GM18517 (cell line): ENCODE results near the gene VARS1.

Source experiments
- ATAC-seq: cut with Tn5 transposase; IDR thresholded peaks from one replicate; pipeline ENCODE4 v1.9.1; 2021; ENCODE audit warnings: mild to moderate bottlenecking, moderate library complexity; ENCODE audit not compliant: unreplicated experiment

Gene VARS1

GRCh38 chr6:31775633-31776484 is 19.7 kb downstream of the VARS1 start:
- no peak for ATAC-seq

- no peak for ATAC-seq
Observed at GRCh38 chr6:31775184-31775583, 20.4 kb downstream of the VARS1 start.

- ATAC-seq, result no peak
Observed at GRCh38 chr6:31771992-31772358, 23.6 kb downstream of the VARS1 start.

GRCh38 chr6:31770860-31771259 is 24.7 kb downstream of the VARS1 start:
- no peak for ATAC-seq

GRCh38 chr6:31769684-31770371 is 25.7 kb downstream of the VARS1 start:
- ATAC-seq, result no peak

- no peak for ATAC-seq
Observed at GRCh38 chr6:31768363-31769257, 26.9 kb downstream of the VARS1 start.

DNA sequence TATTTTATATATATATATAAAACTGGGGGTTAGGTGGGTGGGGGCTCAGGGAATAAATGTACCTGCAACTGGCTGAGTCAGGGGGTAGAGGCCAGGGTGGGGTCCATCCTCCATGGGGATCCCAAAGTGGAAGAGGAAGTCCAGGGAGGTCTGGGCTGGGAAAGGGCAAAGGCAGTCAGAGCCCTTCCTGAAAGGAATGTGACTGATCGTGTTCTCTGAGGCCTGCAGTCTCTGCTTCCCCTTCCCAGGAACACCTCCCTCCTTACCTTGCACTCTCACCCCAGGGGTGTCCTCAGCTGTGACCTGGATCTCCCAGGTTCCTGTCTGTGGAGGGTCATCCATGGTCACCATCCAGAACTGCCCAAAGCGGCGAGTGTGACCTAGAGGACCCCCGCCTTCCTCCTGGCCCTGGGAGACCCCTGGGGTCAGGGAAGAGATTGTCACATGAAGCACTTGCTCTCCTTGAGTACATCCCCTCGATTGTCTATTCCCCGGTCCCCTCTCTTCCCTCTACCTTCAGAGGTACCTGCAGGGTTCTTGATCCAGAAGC is 28.4 kb downstream of the VARS1 start:
- ATAC-seq, result no peak

DNA sequence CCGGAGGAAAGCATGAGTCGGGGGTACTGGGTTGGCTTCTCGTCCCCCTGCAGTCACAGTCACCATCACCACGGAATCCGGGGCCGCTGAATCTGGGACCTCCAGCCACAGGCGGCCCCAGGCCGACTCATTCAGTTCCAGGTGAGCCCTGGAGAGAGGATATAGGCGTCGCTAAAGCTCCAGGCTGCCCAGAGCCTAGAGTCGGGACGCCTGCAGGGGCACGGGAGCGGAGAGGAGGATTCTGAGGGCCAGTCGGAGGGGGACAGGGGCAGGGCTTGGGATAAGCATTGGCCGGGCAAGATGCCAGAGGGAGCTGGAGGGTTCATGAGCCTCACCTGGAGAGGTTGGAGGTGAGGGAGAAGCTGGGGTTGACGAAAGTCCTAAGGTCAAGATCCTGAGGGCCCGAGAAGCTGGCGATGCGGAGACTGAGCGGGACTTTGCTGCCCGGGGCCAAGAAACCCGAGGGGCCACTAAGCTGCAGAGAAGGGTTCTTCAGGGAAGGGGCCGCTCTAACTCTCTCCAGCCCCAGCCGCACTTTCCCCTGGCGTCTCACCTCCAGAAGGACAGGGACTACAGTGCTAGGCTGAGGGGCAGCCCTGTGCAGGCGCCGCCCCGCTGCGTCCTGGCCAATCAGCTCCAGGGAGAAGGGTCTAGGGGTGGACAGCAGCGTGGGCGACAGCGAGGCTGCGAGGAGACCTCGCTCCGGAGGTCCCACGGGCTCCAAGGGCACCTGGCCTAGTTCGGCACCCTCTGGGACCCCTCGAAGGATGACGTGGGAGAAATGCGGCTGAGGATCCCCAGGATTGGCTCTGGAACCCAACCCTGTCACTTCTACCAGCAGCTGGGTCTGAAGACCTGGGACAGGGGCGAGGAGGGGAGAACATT is 29.4 kb downstream of the VARS1 start:
- no peak for ATAC-seq

DNA sequence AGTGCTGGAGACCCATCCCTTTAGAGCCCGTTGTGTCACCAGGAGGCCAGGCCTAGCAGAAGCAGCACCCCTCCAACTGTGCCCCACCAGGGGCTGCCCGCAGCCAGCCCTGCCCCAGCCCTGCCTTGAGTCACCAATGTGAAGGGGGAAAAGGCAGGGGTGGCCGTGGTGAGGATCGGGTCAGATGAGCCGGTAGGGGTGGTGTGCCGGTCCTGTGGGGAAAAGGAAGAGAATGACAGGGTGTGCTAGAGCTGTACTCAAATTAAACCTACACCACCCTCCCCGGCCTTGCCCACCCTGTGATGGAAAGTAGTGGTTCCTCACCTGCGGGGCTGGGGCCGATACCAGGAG is 30.0 kb downstream of the VARS1 start:
- no peak for ATAC-seq

- no peak for ATAC-seq
Observed at GRCh38 chr6:31764198-31764597, 31.4 kb downstream of the VARS1 start.

DNA sequence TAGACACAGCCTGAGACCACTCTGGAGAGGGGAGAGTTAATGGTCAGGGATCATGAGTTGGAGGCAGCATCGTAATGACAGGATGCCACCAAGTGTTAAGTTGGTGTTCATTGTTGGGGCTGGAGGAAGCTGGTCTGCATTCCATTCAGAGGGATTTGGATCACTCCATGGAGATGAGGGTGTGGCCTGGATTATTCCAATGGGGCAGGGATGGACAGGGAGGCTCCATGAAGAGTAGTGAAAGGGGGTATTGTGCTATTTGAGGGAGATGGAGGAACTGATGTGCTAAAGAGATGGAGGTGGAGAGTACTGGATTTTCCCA is 32.0 kb downstream of the VARS1 start:
- ATAC-seq, result no peak

DNA sequence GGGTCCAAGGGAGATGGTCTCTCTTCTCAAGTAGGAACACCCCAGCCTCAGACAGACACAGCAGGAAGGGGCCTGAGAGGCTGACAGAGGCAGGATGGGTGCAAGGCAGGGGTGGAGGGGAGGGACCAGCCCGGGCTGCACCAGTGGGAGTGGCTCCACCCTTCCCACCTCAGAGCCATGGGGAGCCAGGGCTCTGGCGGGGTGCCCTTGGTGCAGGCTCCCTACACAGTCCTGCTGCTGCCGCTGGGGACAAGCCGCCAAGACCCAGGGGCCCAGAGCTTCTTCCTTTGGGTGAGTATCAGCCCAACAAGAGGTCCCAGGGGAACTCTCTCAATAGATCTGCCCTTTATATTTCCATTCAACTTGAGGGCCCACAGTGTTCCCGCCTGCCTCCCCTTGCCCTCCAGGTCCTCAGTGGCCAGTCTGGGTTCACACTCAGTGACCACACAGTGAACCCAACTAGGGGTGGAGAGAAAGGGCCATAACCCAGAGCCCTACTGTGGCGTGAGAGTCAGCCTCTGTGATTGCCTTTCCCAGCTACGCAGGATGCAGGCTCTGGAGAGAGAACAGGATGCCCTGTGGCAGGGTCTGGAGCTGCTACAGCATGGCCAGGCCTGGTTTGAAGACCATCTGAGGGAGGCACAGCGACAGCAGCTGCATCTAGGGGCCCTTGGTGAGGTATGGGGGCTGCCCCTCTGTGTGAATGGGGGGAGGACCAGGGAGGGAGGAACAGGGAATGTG is 32.5 kb downstream of the VARS1 start:
- no peak for ATAC-seq

DNA sequence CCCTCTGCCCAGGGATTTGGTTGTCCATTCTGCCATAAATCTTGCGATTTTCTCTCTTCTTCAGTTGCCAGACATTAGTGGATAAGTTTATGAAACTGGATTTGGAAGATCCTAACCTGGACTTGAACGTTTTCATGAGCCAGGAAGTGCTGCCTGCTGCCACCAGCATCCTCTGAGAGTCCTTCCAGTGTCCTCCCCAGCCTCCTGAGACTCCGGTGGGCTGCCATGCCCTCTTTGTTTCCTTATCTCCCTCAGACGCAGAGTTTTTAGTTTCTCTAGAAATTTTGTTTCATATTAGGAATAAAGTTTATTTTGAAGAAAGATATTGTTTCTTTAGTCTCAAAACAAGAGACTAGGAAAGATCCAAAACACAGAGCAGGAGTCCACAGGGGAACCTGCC is 33.2 kb downstream of the VARS1 start, which contains the start of gene SAPCD1:
Gene SAPCD1, plus strand, starts transcription at position 301 of the 400 bp plus-strand sequence. CDS start 399 bp downstream, outside the sequence.
- ATAC-seq, result no peak

DNA sequence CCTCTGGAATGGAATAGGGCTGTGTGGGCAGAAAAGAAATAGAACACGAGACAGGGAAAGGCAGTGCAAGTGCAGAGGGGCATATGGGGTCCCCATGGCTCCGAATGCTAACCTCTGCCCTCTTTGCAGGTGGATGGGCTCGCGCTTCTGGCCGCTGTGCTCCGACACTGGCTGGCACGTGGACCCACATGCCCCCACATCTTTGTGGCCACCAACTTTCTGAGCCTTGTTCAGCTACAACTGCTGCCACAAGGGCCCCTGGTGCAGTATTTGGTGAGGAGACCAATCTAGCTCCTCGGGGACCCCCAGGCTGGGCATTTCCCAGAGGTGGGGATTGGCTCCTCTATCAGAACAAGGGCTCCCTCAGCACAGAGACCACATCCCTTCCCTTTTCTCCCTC is 34.2 kb downstream of the VARS1 start:
- no peak for ATAC-seq

DNA sequence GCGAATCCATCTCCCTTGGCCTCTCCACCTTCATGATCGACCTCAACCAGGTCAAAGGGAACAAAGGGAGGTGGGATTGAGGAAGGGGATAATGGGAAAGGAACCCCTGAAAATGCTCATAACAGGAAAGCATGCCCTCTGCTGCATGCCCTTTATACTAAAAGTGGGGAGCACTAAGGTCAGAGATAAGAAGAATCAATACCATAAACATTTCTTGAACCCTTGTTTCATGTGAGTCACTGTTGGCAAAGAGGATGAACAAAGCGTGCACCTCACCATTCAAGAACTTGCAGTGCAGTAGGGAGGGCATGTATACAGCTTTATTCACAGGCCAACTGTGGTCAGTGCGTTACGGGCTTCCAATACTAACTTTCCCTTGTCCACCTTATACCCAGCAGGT is 34.8 kb downstream of the VARS1 start:
- no peak for ATAC-seq

DNA sequence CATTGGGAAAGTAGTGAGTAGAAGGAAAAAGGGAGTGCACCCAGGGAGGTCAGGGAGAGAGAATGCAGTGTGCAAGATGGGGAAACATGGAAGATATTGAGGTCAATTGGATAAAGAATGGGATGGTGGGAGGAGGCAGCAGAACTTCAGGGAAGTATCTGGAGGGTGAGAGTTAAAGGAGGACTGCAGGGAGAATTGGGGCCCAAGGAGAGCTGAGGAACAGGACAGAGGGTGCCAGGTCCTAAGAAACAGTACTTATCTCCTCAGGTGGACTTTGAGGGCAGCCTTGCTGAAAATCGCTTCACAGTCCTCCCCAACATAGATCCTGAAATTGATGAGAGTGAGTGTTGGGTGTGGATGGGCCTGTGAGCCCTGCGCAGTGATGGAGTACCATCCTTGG is 37.3 kb downstream of the VARS1 start:
- ATAC-seq, result no peak

DNA sequence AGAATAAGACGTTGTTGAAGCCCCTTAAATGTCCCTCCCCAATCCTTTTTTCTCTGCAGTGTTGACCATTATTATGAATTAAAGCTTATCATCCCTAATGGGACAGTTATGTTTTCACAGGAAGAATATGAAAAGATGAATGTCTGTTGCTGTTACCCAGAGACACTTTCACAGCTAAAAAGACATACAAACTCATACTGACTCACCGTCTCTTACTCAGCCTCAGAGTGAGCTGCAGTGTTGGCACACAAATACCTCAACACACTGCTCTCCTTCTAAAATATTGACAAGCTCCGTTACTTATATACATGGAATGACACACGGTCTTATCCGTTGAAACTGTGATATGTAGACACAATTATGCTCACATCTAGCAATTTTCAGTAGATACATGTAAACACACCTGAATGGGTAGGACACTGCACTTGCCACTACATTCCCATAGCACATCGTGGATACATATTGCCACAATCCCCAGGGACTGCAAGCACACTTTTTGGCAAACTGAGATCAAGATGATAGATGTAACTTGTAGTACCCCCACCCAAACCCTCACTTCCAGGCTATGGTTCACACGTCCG is 42.7 kb downstream of the VARS1 start:
- no peak for ATAC-seq

DNA sequence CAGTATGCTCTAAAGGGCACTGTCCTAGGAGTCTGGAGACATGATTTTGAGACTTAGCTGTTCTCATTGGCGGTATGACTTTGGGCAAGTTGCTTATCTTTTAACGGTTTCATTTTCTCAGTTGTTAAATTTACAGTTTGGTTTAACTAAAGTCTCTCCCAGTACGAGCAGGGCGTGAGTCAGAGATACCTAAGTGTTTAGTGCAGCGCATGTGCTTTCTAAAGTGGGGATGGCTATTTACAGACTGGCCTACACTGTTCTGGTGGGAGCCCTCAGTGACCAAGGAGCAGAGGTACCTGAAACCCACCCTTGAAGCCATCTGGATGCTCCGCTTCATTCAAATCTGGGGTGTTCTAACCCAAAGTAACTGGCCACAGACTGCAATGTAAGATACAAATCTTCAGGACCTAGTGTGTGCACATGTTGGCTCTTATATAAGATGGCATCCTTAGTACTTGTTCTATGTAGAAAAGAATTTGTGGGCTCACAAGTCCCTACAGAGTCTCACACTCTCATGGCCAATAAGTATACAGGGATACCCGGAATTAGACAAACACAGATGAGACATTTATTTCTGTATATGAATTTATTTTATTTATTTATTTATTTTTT is 45.0 kb downstream of the VARS1 start:
- no peak for ATAC-seq
